Sigmoid colon (tissue), 4 donors: Measurements from ENCODE around the gene GLRA2.

Source experiments
- EP300 ChIP-seq, 4 donors: sonication (generic); formaldehyde crosslinking; IDR thresholded peaks; one replicate each; pipeline ENCODE4 v1.6.1; 2017; ENCODE audit warnings: antibody characterized with exemption in 4 of 4
- POLR2A ChIP-seq, 2 donors: fragments of 450-650 bp; IDR thresholded peaks; one replicate each; pipeline ENCODE4 v1.6.1; 2016; ENCODE audit warnings: antibody characterized with exemption in 2 of 2, mild to moderate bottlenecking in 2 of 2, moderate library complexity in 2 of 2
- POLR2AphosphoS5 ChIP-seq, 4 donors: sonication (generic); formaldehyde crosslinking; IDR thresholded peaks; one replicate each; pipeline ENCODE4 v1.6.1; 2017; ENCODE audit warnings: antibody characterized with exemption in 4 of 4
- TF ChIP-seq, protein P1 (sequence below), 4 experiments: fragments of 450-650 bp in 3 of 4; fragments of 200-600 bp in 1 of 4; IDR thresholded peaks; one replicate each; pipeline ENCODE4 v1.5.1; 2016 to 2019; ENCODE audit warnings: antibody characterized with exemption in 4 of 4, mild to moderate bottlenecking in 3 of 4, moderate library complexity in 2 of 4

- no peak for TF ChIP-seq EP300 (IDR thresholded peaks at IDR 0.05)
- TF ChIP-seq, protein P1, sequence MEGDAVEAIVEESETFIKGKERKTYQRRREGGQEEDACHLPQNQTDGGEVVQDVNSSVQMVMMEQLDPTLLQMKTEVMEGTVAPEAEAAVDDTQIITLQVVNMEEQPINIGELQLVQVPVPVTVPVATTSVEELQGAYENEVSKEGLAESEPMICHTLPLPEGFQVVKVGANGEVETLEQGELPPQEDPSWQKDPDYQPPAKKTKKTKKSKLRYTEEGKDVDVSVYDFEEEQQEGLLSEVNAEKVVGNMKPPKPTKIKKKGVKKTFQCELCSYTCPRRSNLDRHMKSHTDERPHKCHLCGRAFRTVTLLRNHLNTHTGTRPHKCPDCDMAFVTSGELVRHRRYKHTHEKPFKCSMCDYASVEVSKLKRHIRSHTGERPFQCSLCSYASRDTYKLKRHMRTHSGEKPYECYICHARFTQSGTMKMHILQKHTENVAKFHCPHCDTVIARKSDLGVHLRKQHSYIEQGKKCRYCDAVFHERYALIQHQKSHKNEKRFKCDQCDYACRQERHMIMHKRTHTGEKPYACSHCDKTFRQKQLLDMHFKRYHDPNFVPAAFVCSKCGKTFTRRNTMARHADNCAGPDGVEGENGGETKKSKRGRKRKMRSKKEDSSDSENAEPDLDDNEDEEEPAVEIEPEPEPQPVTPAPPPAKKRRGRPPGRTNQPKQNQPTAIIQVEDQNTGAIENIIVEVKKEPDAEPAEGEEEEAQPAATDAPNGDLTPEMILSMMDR (IDR thresholded peaks at IDR 0.05) = no peak
- no peak for TF ChIP-seq POLR2A (IDR thresholded peaks at IDR 0.05)
- TF ChIP-seq POLR2AphosphoS5 (IDR thresholded peaks at IDR 0.05) = no peak
Measured at GRCh38 chrX:14508025-14508690, 21.2 kb upstream of the GLRA2 start.
